C4-2B (cell line): ENCODE results near the gene ATP9A.

Experiments
- CTCF ChIP-seq: fragments of 450-650 bp; conservative IDR thresholded peaks from 2 replicates; pipeline ENCODE4 v1.5.1; 2017; ENCODE audit warnings: mild to moderate bottlenecking
- ZFX ChIP-seq: fragments of 450-650 bp; IDR thresholded peaks from 2 replicates; pipeline ENCODE4 v1.6.1; 2017

GRCh38 chr20:51547951-51548350, 220.2 kb downstream of the ATP9A start:
- no peak for TF ChIP-seq CTCF
- no peak for TF ChIP-seq ZFX
